WTC11 (cell line): ENCODE data around the gene WSCD2.

Source experiments
- ATF2 ChIP-seq: sonication (generic); formaldehyde crosslinking; IDR thresholded peaks from 2 replicates; pipeline ENCODE4 v1.8.1; 2022; ENCODE audit warnings: low read depth, missing genetic modification reagents, borderline replicate concordance
- CTCF ChIP-seq: fragments of 200-600 bp; IDR thresholded peaks from 2 replicates; pipeline ENCODE4 v1.8.0; 2022; ENCODE audit warnings: antibody characterized with exemption
- FOXP4 ChIP-seq: sonication (generic); formaldehyde crosslinking; IDR thresholded peaks from 2 replicates; pipeline ENCODE4 v1.8.0; 2022; ENCODE audit warnings: mild to moderate bottlenecking, missing genetic modification reagents
- NR2C2 ChIP-seq: sonication (generic); formaldehyde crosslinking; IDR thresholded peaks from 2 replicates; pipeline ENCODE4 v1.8.0; 2022; ENCODE audit warnings: mild to moderate bottlenecking, missing genetic modification reagents
- TEAD4 ChIP-seq: sonication (generic); formaldehyde crosslinking; IDR thresholded peaks from 2 replicates; pipeline ENCODE4 v1.8.0; 2022; ENCODE audit warnings: mild to moderate bottlenecking, missing genetic modification reagents
- USF1 ChIP-seq: sonication (generic); formaldehyde crosslinking; IDR thresholded peaks from 2 replicates; pipeline ENCODE4 v1.8.0; 2022; ENCODE audit warnings: mild to moderate bottlenecking, missing genetic modification reagents
- USF2 ChIP-seq: sonication (generic); formaldehyde crosslinking; IDR thresholded peaks from 2 replicates; pipeline ENCODE4 v1.8.1; 2023; ENCODE audit warnings: mild to moderate bottlenecking, missing genetic modification reagents, moderate library complexity
- ZNF121 ChIP-seq: sonication (generic); formaldehyde crosslinking; IDR thresholded peaks from 2 replicates; pipeline ENCODE4 v1.8.0; 2023; ENCODE audit warnings: missing genetic modification reagents
- ZNF317 ChIP-seq: sonication (generic); formaldehyde crosslinking; IDR thresholded peaks from 2 replicates; pipeline ENCODE4 v1.8.1; 2023; ENCODE audit warnings: low read depth, mild to moderate bottlenecking, moderate library complexity, missing genetic modification reagents, borderline replicate concordance
- ZNF423 ChIP-seq: fragments of 250-450 bp; sonication (Bioruptor Pico); IDR thresholded peaks from 2 replicates; pipeline ENCODE4 v2.1.2; 2022; ENCODE audit warnings: mild to moderate bottlenecking, moderate library complexity

GRCh38 chr12:108234158-108234557, 105.1 kb downstream of the WSCD2 start:
- TF ChIP-seq FOXP4 (CRISPR knock-in tag) = no peak
- TF ChIP-seq ZNF317 (CRISPR knock-in tag) = no peak
- TF ChIP-seq CTCF = no peak
- no peak for TF ChIP-seq USF1
- no peak for TF ChIP-seq ZNF121 (CRISPR knock-in tag)
- TF ChIP-seq ZNF423 (CRISPR knock-in tag) = no peak
- no peak for TF ChIP-seq NR2C2 (CRISPR knock-in tag)
- no peak for TF ChIP-seq ATF2 (CRISPR knock-in tag)
- no peak for TF ChIP-seq USF2 (CRISPR knock-in tag)
- no peak for TF ChIP-seq TEAD4 (CRISPR knock-in tag)
